Putamen (tissue), 1 donor: ENCODE measurements around the gene PBX4.

Source experiments
- DNase-seq: peaks from one replicate; pipeline ENCODE4 v3.0.0-alpha.2; 2016; ENCODE audit warnings: low spot score

Gene PBX4

DNA sequence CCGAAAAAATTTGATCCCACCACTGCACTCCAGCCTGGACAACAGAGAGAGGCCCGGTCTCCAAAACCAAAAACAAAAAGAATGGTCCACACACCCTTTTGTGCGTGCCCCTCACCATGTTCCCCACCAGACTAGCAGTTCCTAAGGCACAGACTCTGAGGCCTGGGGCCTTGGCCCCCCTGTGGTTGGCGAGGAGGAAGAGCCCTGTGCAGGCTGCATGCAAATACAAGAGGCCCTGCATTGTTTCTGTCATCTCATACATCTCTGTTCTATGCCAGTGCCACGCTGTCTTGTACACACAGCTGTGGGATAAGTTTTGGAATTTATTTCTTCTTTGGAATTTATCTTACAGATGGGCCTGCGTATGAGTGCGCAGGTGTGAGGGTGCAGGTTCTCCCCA is 94.4 kb downstream of the PBX4 start:
- no peak for DNase-seq

DNA sequence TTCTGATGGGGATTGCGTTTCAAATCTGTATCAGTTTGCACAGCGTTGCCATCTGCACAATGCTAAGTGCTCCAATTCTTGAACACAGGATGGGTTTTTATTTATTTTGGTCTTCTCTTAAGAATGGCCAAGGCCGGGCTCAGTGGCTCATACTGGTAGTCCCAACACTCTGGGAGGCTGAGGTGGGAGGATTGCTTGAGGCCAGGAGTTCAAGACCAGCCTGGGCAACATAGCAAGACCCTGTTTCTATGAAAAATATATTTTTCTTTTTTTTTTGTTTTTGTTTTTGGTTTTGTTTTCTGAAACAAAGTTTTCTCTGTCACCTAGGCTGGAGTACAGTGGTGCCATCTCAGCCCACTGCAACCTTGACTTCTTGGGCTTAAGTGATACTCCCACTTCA is 95.3 kb downstream of the PBX4 start:
- no peak for DNase-seq

DNA sequence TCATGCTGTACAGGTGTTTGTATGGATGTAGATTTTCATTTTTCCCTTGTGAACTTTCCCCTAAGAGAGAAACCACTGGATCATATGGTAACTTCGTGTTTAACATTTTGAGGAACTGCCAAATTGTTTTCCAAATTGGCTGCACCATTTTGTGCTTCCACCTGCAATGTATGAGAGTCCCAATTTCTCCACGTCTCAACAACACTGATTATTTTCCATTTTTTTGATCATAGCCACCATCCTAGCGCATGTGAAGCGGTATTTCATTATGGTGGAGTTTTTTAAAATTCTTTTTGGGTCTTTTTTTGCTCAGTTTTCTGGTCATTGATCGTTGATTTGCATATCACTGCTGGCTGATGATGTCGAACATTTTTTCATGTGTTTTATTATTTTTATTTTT is 97.5 kb downstream of the PBX4 start:
- no peak for DNase-seq

DNA sequence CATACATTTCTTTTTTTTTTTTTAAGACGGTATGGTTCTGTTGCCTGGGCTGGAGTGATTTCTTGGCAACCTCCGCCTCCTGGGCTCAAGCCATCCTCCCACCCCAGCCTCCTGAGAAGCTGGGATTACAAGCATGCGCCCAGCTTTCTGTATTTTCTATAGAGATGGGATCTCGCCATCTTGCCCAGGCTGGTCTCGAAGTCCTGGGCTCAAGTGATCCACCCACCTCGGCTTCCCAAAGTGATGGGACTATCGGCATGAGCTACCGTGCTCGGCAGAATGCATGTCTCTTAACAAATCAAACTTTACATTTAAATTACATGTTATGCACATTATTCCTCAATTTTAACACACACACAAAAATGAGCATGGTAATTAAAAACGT is 101.3 kb downstream of the PBX4 start:
- DNase-seq = no peak

GRCh38 chr19:19515642-19516519 is 102.6 kb downstream of the PBX4 start, which contains the start of gene NDUFA13:
TSS of gene NDUFA13 (plus strand) at chr19:19516225. CDS start at chr19:19516239, 14 bp downstream.
- DNase-seq = peak; percentile 90

- DNase-seq = no peak
Observed at GRCh38 chr19:19514881-19515641, 103.4 kb downstream of the PBX4 start, which contains the start of gene TSSK6. TSS of gene TSSK6 (minus strand) at chr19:19515548. CDS start at chr19:19515427, 121 bp downstream.

DNA sequence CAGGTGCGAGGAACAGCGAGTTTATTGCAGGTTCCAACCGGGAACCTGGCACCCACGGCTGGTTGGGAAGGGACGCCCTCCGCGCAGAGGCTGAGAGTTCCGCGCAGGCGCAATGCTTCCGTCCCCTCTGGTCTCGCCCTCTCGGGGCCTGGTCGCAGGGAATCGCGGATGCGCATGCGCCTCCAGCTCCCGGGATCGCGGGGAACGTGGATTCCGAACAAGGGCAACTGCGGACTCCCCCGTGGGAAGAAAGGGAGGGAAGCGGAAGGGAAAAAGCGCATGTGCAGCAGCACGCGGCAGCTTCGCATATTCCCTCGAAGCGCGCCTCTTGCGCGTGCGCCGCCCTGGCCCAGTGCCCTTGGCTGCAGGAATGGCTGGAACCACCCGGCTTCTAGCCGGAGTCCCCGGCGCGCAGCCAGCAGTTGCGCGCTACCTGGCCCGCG is 104.3 kb downstream of the PBX4 start:
- DNase-seq = peak; percentile 47

DNA sequence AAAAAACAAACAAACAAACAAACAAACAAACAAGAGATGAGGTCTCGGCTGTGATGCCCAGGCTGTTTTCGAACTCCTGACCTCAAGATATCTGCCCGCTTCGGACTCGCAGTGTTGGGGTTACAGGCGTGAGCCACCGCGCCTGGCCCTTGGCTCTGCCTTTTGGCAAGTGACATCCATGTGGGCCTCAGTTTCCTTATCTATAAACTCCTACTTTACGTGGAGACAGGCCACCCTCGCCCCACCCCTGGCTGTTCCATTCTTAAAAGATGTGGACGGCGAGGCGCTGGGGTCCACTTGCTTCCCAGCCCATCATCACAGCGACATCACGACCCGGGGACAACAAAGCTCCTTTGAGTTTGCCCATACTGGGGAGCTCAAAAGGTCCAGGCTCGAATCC is 104.8 kb downstream of the PBX4 start:
- DNase-seq = no peak
